HuH-7.5 (cell line): ENCODE data around the gene ATP2B3.

Experiments used
- DNase-seq: peaks from one replicate; pipeline ENCODE4 v3.0.0; 2011; ENCODE audit warnings: low spot score

The ATP2B3 gene

DNA sequence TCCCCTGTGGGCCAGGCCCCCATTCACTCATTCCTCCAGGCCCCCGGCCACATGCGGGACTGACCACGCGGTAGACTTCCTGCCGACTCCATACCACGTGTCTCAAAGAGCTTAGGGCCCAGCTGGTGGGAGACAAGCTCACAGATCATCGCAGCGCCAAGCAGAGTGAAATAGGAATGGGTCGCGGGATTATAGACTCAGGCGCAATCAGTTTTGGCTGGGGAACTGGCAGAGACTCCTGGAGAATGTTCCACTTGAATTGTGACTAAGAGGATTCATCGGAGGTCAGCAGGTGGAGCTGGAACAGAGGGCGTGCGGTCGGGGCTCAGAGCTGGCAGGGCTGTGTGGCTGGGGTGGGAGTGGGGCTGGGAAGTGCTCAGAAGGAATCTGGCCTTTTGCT lies 15.6 kb downstream of the ATP2B3 start:
- no peak for DNase-seq

DNA sequence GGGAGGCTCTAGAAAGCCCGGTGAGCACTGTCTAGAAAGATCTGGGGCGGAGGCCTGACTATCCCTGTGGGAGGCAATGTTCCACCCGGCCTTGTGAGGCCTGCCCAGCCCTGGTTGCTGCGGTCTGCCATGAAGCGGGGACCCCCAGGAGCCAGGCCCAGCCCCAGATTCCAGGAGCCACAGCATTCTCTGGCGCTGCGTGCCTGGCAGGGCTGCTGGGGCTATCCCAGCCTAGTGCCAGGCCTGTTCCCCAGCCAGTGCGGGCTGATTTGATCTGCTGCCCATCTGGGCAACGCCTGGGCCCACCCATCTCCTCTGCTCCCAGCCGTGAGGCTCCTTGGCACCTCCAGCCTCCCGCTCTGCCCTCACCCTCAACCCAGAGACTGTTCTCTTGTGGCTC lies 19.6 kb downstream of the ATP2B3 start:
- no peak for DNase-seq

DNA sequence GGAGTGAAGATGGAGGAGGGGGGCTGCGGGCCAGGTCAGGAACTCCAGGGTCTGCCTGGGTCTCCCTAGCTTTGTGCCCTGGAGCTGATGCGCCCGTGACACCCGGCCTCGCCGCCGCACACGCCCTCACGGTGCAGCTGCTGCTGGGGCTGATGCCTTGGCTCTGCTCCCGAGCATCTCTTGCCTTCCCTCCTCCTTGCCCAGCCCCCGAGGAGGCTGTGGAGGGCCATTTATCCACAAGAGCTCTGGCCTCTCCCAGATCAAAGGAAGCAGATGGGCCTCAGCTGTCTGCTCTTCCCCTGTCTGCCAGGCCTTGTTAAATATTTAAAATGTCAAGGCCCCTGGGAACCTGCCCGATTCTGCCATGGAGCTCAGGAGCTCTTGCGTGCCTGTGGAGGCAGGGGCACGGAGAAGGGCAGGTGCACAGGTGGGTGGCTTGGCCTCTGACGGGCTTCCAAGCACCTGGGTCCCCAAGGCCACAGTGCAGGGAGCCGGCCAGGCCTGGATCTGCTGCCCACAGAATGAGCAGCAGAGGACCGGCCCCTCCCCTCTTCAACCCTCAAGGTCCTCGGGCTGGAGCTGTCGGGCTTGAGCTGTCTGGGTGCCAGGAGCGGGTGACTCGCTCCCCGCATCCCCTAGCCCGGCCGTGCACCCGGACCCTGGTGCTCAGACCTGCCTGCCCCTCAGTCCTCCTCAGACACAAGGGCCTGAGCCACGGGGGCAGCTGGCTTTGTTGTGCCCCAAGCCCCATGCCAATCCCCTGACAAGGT lies 20.3 kb downstream of the ATP2B3 start:
- DNase-seq: no peak

DNA sequence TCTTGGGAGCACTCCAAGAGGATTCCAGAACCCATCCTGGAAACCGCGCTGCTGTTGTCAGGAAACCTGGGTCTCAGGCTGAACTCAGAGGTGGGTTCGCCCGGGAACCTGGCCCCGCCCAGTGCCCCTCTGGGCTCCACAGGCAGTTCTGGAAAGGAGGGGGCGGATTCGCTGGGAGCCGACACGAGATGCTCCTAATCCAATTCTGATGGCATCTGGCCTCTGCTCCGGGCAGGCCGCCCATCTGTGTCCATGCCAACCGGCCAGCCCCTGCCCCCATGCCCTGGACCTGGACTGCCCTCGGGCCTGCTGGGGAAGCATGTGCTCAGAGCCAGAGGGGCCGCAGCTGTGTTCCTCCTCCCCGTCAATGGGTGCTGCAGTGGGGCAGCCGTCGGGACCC lies 21.0 kb downstream of the ATP2B3 start:
- DNase-seq: no peak

DNA sequence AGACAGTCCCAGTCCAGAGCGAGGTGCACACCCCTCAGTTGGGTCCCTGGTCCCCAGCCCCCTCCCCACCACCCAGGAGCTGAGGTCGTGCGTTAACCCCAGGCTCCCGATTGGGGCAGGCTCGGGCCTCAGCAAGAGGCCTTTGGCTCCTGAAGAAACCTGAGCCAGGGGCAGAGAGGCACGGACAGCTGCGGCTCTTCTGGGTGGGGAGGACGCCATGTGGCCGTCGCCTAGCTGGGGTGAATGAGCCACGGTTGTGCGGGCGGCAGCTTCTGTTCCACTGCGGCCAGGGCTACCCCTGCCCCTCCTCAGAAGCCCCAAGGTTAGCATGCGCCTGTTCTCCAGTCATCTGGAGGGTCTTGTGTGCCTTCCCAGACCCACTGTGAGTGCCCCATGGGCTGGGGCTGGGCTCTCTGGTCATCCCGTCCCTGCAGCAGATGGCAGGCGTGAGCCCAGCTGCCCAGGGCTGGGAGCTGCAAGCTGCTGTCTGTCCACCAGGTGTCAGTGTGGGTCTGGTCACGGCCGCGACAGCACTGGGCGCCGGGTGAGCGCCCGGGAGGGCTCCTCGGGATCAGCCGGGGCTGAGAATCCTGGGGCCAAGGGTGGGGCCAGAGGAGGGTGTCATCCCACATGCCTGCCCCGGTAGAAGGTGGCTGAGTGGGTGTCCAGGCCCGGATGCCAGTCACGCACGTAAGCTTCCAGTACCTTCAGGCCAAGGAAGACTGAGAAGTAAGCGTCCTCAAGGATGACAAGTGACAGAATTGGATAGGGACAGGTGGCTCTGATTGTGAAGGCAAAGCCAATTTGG lies 21.9 kb downstream of the ATP2B3 start:
- peak; percentile 69 for DNase-seq

DNA sequence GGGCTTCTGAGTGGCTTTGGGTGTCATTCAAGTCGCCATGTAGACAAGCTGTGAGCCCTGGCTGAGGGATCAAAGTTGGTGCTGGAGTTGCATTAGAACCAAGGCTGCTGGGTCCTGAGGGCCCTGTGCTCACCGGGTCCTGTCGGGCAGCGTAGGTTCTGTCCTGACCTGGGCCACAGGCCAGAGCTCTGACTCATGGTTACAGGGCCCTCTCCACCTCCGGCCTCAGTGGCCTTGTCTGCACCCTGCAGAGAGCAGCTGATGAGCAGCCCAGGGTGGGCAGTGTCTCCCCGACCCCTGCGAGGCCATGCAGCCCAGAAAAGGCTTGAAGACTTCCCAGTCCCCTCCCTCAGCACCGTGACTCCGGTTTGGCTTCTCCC lies 22.5 kb downstream of the ATP2B3 start:
- DNase-seq: no peak

DNA sequence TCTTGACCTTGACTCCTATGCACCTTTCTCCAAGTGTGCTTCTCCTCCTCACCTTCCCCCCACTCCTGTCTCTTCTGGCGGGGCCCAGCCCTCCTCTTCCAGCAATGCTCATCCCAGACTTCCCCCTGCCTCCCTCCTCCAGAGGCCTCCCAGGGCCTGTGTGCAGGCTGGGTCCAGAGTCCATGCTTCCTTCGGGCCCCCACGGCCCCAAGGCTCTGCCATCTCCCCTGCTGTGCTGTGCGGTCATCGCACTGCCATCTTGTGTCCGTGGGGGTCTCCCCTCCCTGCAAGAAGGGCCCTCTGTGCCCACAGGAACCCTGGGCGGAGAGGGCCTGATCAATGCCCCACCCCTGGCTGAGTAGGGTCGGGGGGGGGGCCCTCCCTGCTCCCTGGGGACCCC lies 27.3 kb downstream of the ATP2B3 start:
- DNase-seq: no peak

DNA sequence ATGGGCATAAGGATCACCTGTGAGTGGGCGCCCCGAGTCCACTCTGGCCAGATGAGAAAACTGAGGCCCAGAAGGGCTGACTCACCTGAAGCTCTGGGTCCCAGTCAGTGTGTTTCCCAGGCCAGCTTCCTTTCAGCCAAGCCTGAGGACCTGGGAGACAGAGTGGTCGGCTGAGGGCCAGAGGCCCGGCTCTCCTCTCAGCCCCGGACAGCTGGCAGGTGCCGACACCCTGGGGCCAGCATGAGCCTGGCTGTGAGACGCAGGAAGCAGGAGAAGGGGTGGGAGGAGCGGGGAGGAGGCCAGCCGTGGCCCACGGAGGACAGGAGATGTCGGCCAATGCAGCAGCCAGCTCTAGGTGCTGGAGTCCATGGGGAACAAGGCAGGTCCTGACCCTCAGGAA lies 28.9 kb downstream of the ATP2B3 start:
- no peak for DNase-seq

DNA sequence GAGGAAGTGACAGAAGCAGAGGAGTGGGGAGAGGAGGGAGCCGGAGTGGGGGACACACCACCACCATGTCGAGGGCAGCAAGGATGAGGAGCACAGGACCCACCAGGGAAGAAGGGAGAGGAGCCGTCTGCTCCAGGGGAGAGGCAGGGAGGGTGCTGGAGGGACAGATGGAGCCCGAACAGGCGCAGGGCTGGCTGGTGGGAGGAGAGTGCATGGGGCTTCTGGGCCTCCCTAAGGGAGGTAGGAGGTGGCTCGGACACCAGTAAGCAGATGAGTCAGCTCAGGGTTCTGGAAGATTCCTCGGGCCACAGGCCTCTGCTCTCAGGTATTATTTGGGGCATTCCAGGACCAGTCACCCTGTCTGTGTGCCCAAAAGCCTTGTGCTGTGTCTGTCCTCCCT lies 29.8 kb downstream of the ATP2B3 start:
- no peak for DNase-seq

DNA sequence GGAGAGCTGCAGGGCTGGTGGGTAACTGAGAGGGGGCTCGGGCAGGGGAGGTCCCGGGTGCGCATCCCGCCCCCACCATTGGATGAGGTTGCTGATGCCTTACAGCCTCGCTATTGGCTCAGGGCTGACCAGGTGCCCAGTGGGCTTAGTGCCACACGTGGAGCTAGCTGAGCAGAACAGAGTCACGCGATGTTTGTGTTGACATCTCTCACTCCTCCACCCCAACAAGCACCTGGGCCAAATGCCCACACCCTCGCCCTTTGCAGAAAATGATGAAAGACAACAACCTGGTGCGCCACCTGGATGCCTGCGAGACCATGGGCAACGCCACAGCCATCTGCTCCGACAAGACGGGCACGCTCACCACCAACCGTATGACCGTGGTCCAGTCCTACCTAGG lies 31.8 kb downstream of the ATP2B3 start:
- DNase-seq: no peak

DNA sequence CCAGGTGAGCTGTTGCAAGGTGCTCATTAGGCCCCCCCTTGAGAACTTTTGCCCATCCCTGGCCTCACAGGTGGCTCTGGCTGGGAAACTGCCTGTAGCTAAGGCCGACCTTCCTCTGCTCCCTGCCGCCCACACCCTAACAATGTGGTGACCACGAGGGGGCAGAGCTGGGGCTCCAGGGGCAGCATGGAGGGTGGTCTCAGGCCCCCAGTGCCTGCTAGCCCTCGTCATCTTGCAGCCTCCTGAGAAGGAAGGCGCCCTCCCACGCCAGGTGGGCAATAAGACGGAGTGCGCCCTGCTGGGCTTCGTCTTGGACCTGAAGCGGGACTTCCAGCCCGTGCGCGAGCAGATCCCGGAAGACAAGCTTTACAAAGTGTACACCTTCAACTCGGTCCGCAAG lies 32.4 kb downstream of the ATP2B3 start:
- no peak for DNase-seq

DNA sequence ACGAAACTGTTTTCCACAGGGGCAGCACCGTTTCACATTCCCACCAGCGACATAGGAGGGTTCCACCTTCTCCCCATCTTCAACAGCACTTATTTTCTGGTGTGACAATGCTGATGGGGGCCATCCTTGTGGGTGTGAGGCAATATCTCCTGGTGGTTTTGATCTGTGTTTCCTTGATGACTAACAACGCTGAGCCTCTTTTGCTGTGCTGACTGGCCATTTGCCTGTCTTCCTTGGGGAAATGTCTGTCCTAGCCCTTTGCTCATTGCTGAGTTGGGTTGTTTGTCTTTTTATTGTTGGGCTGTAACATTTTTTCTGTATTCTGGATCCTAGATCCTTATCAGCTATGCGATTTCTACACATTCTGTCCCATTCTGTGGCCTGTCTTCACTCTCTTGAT lies 33.7 kb downstream of the ATP2B3 start:
- DNase-seq: no peak

DNA sequence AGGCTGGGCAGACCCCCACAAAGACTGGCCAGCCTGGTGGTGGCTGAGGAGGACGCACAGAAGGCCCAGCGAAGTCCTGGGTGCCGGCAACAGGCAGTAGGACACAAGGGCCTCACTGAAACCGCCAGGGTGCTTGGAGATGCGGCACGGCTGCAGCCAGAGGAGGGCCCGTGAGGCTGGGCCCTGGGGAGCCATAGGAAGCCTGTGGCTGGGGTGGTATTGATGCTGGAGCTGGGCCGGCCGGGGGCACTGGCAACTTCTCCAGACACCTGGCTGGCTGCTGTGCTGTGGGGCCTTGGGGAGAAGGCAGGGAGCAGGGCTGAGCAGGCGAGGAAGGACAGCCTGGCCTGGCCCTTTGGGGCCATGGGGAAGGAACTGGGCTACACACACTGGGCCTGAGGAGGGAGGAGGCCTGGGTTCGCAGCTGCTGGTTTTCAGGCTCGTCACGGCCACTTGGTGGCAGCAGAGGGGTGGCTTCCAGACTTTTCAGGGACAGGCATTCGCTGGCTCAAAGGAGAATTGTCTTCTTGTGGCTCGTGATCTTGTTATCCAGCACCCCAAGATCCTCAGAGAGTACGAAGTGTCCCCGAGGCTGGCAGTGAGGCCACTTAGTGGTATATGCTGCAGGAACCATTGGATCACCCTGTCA lies 37.2 kb downstream of the ATP2B3 start:
- DNase-seq: peak; percentile 75

DNA sequence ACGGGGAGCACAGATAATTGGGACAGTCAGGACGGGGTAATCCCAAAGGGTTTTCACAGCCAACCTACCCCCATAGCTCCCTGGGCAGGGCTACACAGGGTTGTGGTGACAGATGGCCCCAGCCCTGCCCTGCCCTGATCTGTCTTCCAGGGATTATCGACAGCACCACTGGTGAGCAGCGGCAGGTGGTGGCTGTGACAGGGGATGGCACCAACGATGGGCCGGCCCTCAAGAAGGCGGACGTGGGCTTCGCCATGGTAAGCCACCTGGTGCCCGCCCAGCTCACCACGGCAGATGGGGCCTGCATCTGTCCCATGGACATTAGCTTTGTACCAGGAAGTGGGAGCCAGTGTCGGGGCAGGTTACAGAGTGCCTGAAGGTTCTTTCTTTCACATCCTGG lies 39.3 kb downstream of the ATP2B3 start:
- DNase-seq: no peak

DNA sequence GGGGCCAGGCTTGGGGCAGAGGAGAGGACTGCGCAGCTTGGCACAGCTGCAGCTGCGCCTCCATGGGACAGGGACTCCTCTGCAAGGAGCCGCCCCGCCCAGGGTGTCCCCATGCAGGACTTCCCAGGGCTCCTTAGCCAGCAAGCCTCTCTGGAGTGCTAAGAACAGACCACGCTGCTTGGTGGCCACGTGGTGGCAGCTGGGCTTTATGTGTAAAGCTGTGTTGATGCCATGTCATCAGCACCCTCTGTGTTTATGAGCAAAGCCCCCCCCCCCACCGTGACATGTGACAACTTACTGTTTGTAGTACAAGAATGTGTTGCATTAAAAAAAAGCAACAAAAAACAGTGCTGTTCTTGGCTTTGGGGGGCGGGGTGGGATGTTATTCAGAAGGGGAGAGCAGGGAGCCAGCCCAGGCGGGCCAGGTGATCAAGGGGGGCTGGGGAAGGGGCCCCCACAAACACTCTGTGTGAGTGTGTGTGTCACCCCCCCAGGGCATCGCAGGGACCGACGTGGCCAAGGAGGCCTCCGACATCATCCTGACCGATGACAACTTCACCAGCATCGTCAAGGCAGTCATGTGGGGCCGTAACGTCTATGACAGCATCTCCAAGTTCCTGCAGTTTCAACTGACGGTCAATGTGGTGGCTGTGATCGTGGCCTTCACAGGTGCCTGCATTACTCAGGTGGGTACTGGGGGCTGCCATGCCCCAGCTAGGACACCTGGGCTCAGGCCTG lies 40.3 kb downstream of the ATP2B3 start:
- no peak for DNase-seq

DNA sequence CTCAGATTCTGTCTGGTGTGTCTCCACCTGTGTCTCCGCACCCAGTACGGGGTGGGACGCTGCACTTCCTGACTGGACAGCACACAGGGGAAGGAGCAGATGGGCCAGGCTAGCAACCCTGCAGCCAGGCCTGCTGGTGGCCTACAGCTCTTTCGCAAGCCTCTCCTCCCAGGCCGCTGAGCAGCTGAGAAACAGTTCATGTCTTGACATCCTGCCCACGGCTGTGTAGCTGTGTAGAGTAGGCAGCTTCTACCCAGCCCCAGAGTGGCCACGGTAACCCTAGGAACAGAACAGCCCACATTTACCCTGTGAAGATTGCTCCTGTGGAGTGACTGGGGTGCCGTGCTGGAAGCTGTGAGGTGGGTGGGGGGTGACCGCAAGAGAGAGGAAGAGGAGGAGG lies 42.6 kb downstream of the ATP2B3 start:
- no peak for DNase-seq

DNA sequence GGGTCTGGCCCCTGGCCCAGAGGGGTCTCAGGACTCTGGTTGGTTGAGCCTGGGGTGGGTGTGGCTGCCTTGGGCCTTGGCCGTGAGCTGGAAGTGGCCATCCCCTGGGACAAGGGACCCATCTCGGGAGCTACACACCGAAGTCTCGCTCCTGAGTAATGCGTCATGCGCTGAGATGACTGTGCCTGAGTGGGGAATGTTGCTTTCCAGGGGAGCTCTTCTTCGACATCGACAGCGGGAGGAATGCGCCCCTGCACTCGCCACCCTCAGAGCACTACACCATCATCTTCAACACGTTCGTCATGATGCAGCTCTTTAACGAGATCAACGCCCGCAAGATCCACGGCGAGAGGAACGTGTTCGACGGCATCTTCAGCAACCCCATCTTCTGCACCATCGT lies 43.0 kb downstream of the ATP2B3 start:
- DNase-seq: no peak

DNA sequence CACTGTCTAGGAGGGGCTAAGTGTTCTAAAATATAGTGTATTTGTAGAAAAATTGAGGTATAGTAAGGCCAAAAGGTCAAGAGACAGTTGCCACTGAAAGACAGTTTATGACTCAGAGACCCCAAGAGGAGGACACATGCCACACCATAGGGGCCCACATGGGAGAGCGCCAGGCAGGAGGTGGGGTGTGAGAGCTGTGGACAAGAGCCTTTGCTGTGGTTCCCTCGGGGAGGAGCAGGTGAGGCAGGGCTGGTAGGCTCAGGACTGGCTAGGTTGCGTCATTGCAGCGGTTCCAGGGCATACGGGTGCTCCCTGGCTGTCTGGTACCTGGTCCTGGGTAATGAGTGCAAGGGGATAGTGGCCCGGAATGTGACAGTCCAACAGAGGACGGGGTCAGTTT lies 43.9 kb downstream of the ATP2B3 start:
- DNase-seq: no peak

DNA sequence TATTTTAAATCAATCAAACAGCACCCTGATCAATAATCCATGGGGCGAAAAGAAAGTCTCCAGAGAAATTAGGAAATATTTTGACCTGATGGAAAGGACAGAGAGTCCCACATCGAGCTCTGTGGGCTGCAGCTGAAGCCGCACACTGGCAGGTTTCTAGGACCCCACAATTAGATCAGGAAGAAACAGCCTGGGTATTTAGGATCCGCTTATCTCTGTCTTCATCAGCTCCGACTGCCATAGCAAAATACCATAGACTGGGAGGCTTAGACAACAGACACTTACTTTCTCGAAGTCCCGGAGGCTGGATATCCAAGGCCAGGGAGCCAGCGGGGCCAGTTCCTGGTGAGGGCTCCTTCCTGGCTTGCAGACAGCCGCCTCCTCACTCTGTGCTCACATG lies 45.1 kb downstream of the ATP2B3 start:
- DNase-seq: no peak

DNA sequence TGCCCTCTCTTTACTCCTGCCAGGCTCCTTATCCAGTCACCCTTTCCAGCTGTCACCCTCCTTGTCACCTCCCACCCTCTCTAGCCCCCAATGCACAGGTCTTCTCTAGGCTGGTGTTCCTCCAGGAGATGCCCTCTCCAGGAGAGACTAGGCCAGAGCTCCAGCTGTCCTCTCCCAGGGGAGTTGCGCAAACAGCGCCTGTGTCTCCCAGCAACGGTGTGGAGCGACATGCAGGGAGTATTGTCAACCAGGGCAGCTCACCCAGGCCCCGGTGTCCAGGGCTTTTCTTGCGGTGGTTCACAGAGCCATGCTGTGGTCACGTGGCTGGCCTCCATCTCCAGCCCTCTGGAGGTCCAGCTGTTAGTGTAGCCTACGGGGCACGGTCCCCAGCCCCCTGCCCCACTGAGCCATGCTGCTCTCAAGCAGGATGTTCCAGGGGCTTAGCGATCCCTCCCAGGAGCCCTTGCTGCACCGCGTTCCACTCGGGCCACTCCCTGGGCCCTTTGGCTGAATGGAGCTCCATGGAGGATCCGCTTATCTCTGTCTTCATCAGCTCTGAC lies 46.7 kb downstream of the ATP2B3 start:
- peak; percentile 56 for DNase-seq

DNA sequence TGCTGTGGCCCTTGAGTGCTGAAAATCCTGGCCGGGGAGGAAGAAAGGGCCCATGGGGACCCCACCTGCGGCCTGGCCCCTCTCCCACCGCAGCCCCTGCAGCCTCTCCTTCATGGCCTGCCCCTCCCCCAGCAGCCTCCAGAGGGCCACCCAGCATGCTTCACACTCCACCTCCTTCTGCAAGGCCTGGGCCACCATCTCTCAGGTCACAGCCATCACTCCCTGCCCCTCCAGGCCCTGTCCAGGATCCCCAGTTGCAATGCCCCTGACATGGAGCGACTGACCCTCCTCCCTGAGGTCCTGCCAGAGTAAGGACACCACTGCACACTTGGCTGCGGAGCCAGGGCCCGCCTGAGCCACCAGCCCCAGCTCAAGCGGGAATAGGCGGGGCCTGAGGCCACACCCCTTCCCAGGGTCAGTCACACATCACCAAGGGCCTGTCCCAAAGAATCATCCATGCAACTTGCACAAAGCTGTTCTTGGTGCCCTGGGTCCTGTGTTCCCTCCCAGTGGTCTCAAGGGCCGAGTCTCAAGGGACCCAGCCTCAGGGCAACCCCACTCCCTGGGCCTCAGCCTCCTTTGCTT lies 48.6 kb downstream of the ATP2B3 start:
- DNase-seq: no peak
